Measurements from ENCODE around the gene COQ3. TPM values are rescaled to one million over a fixed set of nuclear protein-coding genes. Genes with fewer than 3 reads are reported as not detected.

COQ3 gene
- total and polyA plus RNA-seq, 2 of the 4 experiments (the other 2 are of a cell fraction) = 8.2 to 8.9 TPM

GRCh38 chr6:99369533-99369932, 24.5 kb downstream of the COQ3 start:
- Histone ChIP-seq H3K27ac (ENCODE audit: insufficient read depth, low read length) (no peak overlapping the region), H3K4me2 (ENCODE audit: low read depth, low read length) (no peak overlapping the region), H2BK15ac (ENCODE audit: low read depth, low read length) (no peak overlapping the region), H3K9ac (ENCODE audit: low read depth, low read length) (no peak overlapping the region), H3K36me3 (ENCODE audit: control insufficient read depth, insufficient read depth, low read length) (0 out of 2 replicates have a peak, but pooled peaks cover 1% of the 10 kb centered on the region), H3K9me3 (ENCODE audit: control insufficient read depth, insufficient read depth, low read length) (no peaks in the 10 kb centered on the region), H3K79me1 (ENCODE audit: low read depth in 1 of 2, low read length in 2 of 2) (no peaks in the 10 kb centered on the region), H3K4me1 (ENCODE audit: control insufficient read depth, insufficient read depth, low read length) (no peaks in the 10 kb centered on the region), H3K27me3 (ENCODE audit: control insufficient read depth, insufficient read depth, low read length) (no peaks in the 10 kb centered on the region), H2BK20ac (ENCODE audit: low read depth, low read length) (no peak overlapping the region), H2AK5ac (ENCODE audit: low read depth, low read length) (no peak overlapping the region), H2BK120ac (ENCODE audit: low read depth, low read length) (no peak overlapping the region), H2BK5ac (ENCODE audit: low read depth, low read length, poor library complexity, severe bottlenecking) (no peak overlapping the region), H3K23ac (ENCODE audit: low read depth, low read length) (no peak overlapping the region), H4K8ac (ENCODE audit: low read depth in 2 of 2, low read length in 2 of 2) (no peak overlapping the region), H3K56ac (ENCODE audit: extremely low read depth, insufficient read depth, low read length) (no peak overlapping the region), H3K4ac (ENCODE audit: low read depth, low read length) (no peak overlapping the region), H4K5ac (ENCODE audit: low read depth, low read length) (no peak overlapping the region), H2AFZ (replicated peaks; ENCODE audit: low read length, poor library complexity) (no peak overlapping the region), H4K91ac (ENCODE audit: insufficient read depth, low read depth, low read length) (no peak overlapping the region), H3K18ac (ENCODE audit: low read depth, low read length) (no peak overlapping the region), H3K4me3 (ENCODE audit: insufficient read depth, low read depth, low read length) (no peak overlapping the region), H3K9me1 (ENCODE audit: insufficient read depth, low read length) (no peaks in the 10 kb centered on the region), H3K14ac (replicated peaks; ENCODE audit: low read depth, low read length) (no peak overlapping the region), H4K20me1 (ENCODE audit: insufficient read depth, low read length) (no peaks in the 10 kb centered on the region), H2AK9ac (replicated peaks; ENCODE audit: low read depth, low read length, poor library complexity) (no peak overlapping the region)
- POLR2A ChIA-PET (ENCODE audit: unreplicated experiment) = interaction anchor here (0.6 kb wide), 1 partner anchor 53 kb away, joined by 3 read pairs; no protein-coding TSS in a partner anchor
- intact Hi-C loops (cut with micrococcal nuclease) = no loop called here
- TF ChIP-seq NFE2L2 (IDR thresholded peaks at IDR 0.05; ENCODE audit: low read depth, low read length) (no peak), CHD1 (IDR thresholded peaks at IDR 0.05; ENCODE audit: low read depth, low read length) (no peak), ELK1 (IDR thresholded peaks at IDR 0.05; ENCODE audit: borderline replicate concordance, low read depth, low read length) (no peak), POLR2A (IDR thresholded peaks at IDR 0.05; ENCODE audit: low read depth, low read length) (no peak), MXI1 (IDR thresholded peaks at IDR 0.05; ENCODE audit: borderline replicate concordance, low read depth, low read length) (no peak), CTCF (conservative IDR thresholded peaks at IDR 0.05; ENCODE audit: low read depth, low read length) (no peak), MAZ (IDR thresholded peaks at IDR 0.05; ENCODE audit: borderline replicate concordance, low read depth, low read length) (no peak), USF2 (IDR thresholded peaks at IDR 0.05; ENCODE audit: low read depth, low read length) (no peak), RCOR1 (IDR thresholded peaks at IDR 0.05; ENCODE audit: insufficient replicate concordance, low read length) (no peak), BHLHE40 (IDR thresholded peaks at IDR 0.05; ENCODE audit: low read depth, low read length) (no peak), MAFK (IDR thresholded peaks at IDR 0.05; ENCODE audit: low read depth, low read length) (no peak), RFX5 (IDR thresholded peaks at IDR 0.05; ENCODE audit: low read depth, low read length) (no peak), SMC3 (IDR thresholded peaks at IDR 0.05; ENCODE audit: low read depth, low read length) (no peak), RAD21 (IDR thresholded peaks at IDR 0.05; ENCODE audit: low read length) (no peak)
- BruUV-seq (replicated peaks) = no TSS peak
- DNase-seq (no peak), ATAC-seq (ENCODE audit: low read depth) (no peak; the same call in 1 of the 2 replicates)
- CTCF ChIA-PET = interaction anchor here (1.7 kb wide), 1 partner anchor 32 kb away, joined by 5 read pairs; no protein-coding TSS in a partner anchor
- in situ Hi-C loops (cut with MboI; ENCODE audit: low sequenced_read_pairs) = no loop called here
- dilution Hi-C loops (cut with HindIII; ENCODE audit: low sequenced_read_pairs, unreplicated experiment) = no loop called here
